ENCODE measurements around the gene SLC22A2.

SLC22A2 gene

DNA sequence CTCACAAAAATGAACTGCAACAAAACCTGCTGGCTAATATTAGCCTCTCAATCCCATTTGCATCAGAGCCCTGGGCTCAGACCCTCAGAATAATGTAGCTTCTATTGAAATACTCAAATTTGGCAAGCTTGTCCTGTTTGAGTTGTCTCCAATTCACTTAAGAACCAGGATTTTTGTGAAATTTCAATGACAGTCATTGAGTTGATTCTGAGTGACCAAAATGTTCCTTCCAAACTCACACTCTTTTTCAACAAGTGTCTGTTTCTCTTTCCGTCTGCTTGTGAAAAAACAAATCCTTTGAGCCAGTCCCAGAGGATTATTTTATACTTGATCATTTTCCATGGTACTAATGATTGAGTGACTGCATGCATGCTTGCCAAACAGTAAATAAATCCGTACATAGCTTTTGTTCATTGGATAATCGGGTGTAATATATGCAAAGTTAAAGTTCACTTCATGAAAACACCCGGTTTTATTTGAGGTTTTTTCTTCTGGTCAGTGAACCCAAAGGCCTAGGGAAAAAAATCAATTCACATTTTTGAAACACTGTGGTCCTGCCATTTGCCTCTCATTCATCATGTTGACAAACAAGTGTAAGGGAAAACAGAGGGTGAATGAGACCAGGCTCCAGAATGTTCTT is 16.4 kb upstream of the SLC22A2 start:
- peak in 11 of 51 donors; percentile 9 to 68 (median 25) for DNase-seq

DNA sequence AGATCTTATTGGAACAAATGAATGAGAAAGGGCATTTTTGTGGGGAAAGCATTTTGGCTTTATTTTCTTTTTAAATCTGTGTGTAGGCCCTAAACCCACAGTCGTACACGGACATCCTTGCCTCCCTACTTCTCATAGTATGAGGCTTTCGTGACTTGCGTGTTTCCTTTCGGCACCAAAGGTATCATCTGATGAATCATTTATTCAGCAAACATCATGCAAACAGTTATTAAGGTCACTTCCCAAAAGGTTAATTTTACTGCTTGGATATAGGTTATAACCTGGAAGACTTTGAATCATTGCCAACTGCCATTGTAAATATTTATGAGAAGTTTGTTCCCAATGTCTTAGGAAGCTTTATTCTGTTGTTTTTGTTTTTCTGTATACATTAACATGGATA is 15.1 kb upstream of the SLC22A2 start:
- DNase-seq, result no peak

DNA sequence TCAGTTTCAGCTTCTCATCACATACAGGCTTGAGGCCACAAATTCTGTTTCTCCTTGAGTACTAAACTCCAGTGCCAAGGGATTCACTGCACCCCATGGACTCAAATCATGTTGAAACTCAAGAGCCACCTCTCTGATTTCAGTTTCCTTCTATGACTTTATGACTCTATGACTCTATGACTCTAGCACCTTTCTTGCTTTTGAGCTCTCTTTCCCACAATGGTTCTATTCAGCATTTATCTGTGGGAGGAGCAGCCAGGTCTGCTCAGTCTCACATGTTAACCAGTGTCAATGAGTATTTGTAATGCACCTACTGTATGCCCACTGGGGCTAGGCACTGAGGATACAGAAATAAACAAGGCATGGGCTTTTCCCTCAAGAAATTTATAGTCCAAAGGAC is 14.6 kb upstream of the SLC22A2 start:
- no peak for DNase-seq

DNA sequence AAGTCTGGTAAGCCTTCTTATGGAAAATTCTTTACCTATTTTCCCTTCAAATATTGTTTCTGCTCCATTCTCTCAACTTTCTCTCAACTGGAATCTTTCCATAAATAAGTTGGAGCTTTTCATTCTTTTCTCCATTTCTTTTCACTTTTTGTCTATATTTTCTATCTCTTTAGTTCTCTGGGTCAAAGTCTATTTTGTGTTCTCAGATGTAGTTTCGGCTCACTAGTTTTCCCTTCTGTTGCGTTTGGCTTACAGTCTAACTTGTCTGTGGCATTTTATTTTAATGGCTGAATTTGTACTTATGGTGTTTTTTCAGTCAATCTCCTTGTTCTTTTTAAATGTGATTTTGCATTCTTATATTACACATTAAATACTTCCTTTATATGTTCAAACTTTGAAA is 14.1 kb upstream of the SLC22A2 start:
- no peak for DNase-seq

DNA sequence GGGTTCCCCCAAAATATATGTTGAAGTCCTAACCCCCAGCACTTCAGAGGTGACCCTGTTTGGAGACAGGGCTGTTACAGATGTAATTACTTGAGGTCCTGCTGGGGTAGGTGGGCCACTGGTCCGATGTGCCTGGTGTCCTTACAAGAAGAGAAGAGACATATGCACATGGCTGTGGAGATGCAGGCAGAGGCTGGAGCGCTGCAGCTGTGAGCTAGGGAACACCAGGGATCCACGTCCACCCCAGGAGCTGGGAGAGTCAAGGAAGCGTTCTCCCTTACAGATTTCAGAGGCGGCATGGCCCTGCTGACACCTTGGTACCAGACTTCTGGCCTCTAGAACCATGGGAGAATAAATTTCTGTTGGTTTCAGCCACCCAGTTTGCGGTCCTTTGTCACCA is 11.7 kb upstream of the SLC22A2 start:
- no peak for DNase-seq

DNA sequence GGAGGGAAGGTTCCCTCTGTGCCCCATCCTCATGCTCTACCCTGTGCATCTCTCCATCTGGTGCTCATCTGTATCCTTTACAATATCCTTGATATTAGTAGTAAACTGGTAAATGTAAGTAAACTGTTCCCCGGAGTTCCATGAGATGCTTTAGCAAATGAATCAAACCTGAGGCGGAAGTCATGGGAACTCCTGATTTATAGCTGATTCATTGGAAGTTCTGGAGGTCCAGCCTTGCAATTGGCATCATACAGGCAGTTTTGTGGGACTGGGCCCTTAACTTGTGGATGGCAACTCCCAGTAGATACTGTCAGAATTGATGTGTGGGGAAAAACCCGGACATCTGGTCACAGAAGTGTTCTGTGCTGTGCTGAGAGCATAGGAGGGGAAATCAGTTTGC is 11.2 kb upstream of the SLC22A2 start:
- DNase-seq, result no peak

DNA sequence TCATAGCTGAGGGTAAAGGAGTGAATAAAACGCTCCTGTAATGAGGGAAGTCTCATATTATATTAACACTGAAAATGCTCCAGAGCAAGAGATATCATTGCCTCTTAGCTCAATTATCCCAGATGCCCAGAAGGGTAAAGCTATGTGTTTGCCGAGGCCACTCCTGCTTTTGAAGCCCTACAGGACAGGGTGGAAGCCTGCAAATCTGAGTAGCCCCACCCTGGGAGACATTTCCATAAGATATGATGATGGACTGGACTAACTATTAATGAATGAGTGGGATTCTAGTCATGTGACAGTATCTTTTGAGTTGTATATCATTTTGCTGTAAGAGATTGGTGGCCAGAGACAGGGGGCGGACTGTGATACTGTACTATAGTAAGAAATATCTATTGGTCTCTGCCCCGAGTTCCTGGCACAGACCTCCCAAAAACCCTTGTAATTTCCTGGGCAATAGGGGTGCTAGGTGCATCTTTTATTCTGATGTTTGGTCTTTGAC is 10.5 kb upstream of the SLC22A2 start:
- no peak for DNase-seq

DNA sequence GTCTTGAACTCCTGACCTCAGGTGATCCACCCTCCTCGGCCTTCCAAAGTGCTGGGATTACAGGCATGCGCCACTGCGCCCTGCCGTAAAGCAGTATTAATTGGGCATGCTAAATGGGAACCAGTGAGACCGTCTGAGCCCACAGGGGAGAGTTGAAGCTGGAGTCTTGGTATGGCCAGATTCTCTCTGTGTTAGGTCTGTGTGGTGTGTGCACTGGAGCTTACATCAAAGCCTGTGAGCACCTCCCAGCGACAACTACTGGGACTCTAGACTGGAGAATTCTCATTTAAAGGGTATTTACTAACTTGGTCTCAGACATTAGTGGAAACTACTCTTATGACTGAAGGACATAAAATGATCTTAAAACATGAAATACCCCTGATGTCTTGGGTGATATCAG is 8.5 kb upstream of the SLC22A2 start:
- no peak for DNase-seq

DNA sequence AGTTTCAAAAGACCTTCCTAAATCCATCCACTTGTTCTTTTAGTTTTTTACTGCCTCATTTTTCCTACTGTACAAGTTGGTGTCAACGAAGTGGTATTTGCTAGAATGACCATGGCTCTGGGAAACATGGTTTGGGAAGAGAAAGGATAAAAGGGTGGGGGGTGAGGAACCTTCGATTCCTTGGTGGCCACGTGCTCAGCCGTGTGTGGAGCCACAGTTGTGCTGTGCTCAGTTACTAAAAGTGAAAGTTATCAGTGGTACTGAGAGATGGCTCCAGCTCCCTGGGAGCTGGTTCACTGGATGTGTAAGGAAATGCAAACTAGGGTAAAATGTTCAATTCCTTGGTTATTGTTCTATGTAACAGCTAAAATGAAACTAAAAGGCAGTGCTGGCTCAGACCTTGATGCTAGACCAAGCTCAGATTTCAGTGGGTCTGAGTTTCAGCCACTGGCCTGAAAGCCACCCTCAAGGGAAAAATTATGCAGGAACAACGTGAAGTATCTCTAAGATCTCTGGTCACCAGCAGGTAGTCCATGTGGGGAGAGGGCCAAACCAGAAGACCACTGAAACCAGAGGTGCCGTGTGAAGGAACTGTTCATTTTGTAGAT is 7.4 kb upstream of the SLC22A2 start:
- no peak for DNase-seq

DNA sequence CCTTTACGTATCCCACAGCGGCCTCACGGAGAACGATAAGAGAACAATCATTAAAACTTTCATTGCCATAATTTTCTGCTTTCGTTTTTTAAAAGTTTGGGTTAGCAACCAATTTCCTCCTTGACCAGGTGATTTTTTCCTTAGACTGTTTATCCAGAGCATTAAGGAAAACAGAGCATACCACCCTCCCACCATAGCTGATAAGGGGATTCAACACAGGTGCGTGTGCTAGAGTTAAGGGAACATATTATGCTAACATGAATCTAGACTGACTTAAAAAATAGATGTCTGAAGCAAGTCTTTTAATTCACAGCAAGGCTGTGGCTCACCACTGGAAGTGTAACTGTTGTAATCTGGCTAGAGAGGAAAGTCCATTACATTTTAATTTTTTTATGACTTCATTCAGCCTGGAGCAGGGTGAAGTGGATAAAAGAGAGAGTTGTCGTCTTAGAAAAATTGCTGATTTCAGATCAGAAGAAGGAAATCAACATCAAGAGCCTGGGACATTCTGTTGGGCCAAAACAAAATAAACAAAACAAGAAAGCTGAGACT is 5.5 kb upstream of the SLC22A2 start:
- no peak for DNase-seq

DNA sequence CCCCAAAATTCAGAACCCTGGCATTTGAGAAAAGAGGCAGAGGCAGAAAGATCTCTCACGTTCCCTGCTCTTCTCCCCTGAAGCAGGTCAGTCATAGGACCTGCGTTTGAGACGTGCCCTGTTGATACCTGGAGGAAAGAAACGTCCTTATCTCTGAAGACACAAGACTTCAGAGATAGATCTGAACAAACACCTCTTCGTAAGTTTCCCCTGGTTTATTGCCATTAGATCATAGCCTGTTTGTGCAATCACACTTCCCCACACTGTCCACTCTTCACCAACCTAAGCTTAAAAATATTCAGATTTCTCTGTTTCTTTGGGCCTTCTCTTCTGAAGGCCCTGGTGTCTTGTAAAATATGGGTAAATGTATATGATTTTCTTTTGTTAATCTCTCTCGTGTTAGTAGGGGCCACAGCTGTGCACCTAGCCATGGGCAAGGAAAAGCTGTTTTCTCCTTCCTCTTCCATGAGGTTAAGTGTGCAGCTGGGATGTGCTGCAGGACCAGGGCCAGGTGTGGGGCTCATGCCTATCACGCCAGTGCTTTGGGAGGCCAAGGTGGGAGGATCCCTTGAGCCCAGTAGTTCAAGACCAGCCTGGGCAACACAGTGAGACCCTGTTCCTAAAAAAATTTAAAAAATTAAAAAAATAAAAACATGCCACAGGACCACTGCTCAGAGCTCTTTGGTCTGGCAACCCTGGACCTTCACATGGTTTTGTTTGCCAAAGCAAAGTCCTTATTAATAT is 4.7 kb upstream of the SLC22A2 start:
- no peak for DNase-seq

DNA sequence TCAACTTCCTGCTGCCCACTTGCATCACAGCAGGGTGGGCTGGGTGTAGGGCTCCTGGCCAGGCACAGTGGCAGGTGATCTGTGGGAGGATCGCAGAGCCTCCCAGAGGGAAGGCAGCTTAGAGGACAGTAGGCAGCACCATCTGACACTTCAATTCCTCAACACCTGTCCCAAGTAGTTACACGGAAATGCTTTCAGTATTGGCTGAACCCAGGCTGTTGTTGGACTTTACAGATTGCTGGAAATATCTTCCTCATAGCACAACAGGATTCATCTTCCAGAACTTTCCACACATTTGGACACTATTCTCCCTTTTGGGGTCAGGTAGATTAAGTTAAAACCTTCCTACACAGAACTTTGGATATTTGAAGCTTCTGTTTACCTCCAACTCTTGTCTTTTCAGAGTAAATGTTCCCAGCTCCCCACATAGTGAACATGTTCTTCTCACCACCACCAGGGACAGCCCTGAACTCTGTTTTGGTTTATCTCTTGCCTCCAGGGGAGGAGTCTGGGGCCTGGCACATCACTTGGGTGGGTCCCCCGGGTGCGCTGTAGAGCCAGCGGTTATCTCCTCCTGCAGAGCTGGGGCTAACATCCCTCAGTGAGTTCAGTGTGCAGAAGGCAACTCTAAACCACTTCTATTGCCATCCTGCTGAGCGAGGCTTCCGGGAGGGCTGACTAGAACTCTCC is 3.5 kb upstream of the SLC22A2 start:
- no peak for DNase-seq

DNA sequence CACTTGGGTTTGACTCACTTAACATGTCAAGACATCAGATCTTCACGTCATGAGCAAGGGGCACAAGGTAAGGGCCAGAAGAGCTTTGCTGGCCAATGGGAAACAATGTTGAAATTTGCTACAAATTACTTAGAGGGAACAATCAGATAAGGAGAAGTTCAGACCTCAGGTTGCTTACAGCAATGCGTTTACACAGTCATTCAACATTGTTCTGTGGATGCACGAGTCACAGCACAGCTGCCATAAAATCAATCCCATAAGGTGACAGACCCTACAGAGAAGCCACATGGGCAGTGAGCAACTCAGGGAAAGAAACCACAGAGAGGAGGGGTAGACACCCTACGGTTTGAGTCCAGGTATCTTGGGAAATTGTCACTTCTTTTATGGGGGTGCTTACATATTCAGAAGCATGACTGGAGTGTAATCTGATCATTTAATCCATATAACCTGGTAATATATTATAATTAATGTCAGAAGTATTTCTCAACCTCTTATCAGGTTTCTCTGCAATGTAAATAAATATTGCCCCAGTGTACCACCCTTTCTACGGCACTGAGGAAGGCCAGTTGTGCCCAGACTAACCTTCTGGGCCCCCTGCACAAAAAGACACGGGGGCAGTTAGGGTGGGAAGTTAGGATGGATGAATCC is 2.3 kb upstream of the SLC22A2 start:
- no peak for DNase-seq

DNA sequence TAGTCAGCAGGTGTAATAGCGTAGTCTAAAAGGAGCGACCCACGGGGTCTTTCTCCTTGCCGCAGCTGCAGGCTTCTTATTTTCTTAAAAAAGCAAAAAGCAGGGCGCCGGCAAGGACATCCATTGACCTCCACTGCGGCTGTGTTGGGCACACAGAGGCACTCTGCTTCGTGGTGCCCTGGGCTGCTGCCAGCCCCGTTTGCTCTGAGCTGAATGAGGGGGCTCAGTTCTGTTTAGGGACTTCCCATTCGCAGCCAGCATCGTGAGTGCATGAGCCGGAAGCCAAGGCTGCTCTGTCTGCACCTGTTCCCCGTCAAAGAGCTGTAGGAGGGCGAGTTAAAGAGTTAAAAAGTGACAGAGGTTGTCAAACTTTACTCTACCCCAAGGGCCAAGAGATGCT is 1.7 kb upstream of the SLC22A2 start:
- DNase-seq, result peak in 12 of 51 donors; percentile 7 to 30 (median 16)

DNA sequence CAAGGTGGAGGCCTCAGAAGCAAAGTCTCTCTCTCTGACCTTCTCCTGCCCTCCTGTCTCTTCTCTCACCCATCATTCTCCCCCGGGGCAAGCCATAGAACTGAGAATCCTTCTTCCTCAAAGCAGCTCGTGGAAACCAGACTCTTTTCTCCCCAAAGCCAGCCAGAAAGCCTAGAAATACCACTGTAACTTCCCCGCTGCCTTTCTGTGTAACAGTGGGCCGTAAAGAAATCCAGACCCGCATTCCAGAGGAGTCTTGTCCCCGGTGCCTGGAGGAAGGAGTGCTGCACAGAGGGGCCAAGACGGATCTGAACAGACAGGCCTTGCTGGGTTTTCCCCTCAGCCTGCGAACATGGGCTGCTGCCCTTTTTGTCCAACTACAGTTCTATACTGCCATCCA is 977 bp upstream of the SLC22A2 start:
- DNase-seq, result no peak

DNA sequence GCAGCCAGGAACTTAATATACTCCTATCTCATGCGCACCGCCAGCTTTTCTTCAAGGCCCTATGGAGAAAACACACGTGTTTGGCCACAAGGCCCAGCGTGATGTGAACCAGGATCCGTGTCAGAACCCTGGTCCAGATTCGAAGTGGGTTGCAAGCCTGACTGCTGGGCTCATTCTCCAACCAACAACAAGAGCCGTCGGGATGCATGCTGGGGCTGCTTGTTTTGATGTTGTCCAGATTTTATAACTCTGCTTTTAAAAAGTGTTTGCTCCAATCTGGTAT is 463 bp upstream of the SLC22A2 start:
- DNase-seq, result no peak

DNA sequence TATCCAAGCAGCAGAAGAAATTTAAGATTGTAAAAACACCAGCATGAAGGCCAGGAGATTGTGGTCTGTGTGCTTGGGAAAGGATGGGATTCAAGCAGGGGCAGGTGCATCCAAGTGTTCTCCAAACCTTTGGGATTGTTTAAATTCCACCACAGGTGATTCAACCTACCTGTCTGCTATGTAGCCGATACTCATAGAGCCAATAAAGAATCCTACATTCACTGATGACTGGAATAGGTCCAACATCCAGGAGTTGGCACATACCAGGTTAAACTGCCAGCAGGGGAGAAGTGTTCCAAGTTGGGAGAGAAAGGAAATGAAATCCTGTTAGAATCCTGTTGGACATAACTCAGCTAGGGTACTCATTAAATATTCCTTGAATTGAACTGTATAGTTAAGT is 2.2 kb downstream of the SLC22A2 start:
- DNase-seq, result no peak

DNA sequence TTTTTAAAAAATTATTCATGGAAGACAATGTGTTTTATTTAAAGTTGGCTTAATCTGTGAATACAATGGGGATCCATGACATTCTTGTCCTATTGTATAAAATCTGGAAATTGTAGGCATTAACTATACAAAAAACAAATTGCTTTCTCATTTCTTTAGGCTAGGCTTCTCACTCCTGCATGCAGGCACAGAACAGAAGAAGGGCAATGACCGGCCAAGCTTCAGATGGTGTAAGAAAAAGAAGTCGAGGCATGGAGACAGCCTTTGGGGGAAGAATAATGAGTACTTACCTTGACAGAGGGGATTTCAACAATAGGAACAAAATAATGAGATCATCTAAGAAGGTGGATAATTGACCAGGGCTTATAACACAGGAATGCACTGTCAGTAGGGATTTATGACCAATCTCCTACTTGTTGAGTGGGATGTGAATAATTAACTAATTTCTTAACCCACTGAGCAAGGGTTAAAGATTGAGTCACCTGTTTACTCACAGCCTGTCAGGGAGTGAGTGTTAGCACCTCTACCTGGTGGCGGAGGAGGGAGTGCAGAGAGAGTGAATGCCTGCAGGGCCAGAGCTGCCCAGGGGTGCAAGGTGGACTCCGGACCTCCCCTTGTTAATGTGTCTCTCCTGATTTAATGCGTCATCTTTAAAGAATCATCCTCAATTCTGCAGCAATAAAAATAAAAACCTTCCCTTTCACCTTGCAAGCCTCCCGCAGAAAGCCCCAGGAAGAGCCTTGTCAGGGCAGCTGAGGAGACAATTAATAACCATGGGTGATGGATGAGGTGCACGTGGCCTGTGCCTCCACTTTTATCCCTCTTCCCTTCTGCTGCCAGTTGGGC is 3.9 kb downstream of the SLC22A2 start:
- DNase-seq, result no peak

DNA sequence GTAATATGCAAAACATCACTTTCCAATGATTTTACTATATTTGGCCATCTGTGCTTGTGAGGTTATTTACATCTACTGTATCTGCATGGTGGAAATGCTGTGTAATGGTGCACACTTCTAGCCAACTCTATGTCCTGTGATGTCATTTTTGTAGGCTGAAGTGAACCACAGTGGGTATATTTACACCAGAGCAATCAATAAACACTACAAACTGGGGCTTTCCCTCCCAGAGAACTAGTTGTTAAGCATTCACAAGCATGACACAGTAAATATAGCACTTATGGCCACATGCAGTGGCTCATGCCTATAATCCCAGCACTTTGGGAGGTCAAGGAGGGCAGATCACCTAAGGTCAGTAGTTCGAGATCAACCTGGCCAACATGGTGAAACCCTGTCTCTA is 4.9 kb downstream of the SLC22A2 start:
- DNase-seq, result no peak

DNA sequence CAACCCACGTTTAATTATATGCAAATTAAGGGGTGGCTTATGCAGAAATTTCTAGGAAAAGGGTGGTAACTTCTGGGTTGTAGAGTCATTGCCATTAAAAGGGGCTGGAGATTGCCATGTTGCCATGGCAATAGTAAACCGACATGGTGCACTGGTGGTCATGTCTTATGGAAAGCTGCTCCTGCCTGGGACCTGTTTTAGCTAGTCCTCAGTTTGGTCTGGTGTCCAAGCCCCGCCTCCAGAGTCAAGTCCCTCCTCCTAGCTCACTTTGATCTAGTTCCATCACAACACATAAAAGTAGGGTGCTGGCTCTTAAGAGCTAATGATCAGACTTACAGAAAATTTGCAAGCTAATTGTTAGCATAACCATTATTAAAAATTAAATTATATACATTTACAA is 5.3 kb downstream of the SLC22A2 start:
- DNase-seq, result no peak

Measured in hypothalamus (tissue), 51 donors.